K562 (cell line): Measurements from ENCODE around the gene DPP8. TPM values are rescaled to one million over a fixed set of nuclear protein-coding genes. Genes with fewer than 3 reads are reported as not detected.
A peak's percentile ranks its signal among the peaks of the same experiment; 100 is the strongest.

Source experiments
- CREB3L1 ChIP-seq: fragments of 450-650 bp; IDR thresholded peaks from 2 replicates; pipeline ENCODE4 v1.6.1; 2014; ENCODE audit warnings: low read depth, mild to moderate bottlenecking, moderate library complexity, borderline replicate concordance
- HMBOX1 ChIP-seq: sonication (generic); IDR thresholded peaks from 2 replicates; pipeline ENCODE4 v1.6.1; 2016
- MNT ChIP-seq, 2 experiments: fragments of 450-650 bp; conservative IDR thresholded peaks; 2 replicates each; pipeline ENCODE4 v1.6.1; 2017; ENCODE audit warnings: mild to moderate bottlenecking in 2 of 2, moderate library complexity in 2 of 2
- NR2C2 ChIP-seq, 2 experiments: fragments of 200-800 bp in 1 of 2; sonication (Bioruptor generic) in 1 of 2; sonication (generic) in 1 of 2; formaldehyde crosslinking in 1 of 2; IDR thresholded peaks; 2 replicates each; pipeline versions ENCODE4 v1.6.1 to v1.8.0; 2016 to 2022; ENCODE audit warnings: mild to moderate bottlenecking in 1 of 2, missing compliant biosample characterization in 1 of 2, missing genetic modification characterization in 1 of 2, missing genetic modification reagents in 1 of 2
- PCBP2 ChIP-seq: fragments of 200-400 bp; formaldehyde crosslinking; IDR thresholded peaks from 2 replicates; pipeline ENCODE4 v1.6.1; 2018; ENCODE audit warnings: low read length, low read depth, mild to moderate bottlenecking, moderate library complexity; ENCODE audit not compliant: poor library complexity, severe bottlenecking
- POLR2B ChIP-seq: fragments of 450-650 bp; IDR thresholded peaks from 2 replicates; pipeline ENCODE4 v1.6.1; 2018; ENCODE audit warnings: low read depth; ENCODE audit not compliant: partially characterized antibody
- PRDM10 ChIP-seq: fragments of 450-650 bp; IDR thresholded peaks from 2 replicates; pipeline ENCODE4 v1.6.1; 2018; ENCODE audit not compliant: partially characterized antibody
- SMAD2 ChIP-seq: fragments of 150-350 bp; IDR thresholded peaks from 2 replicates; pipeline ENCODE4 v1.6.1; 2014; ENCODE audit warnings: low read depth, mild to moderate bottlenecking, low read length
- ZNF398 ChIP-seq: fragments of 250-450 bp; sonication (Bioruptor Pico); IDR thresholded peaks from 2 replicates; pipeline ENCODE4 v1.8.0; 2021; ENCODE audit warnings: moderate library complexity, mild to moderate bottlenecking, inconsistent platforms
- ZNF436 ChIP-seq: fragments of 250-450, 450-650 bp; sonication (Bioruptor Pico); formaldehyde crosslinking; IDR thresholded peaks from 2 replicates; pipeline ENCODE4 v1.7.0; 2020; ENCODE audit warnings: mild to moderate bottlenecking
- ZNF507 ChIP-seq: conservative IDR thresholded peaks from 2 replicates; pipeline ENCODE4 v1.6.1; 2017; ENCODE audit warnings: missing genetic modification characterization, missing compliant biosample characterization
- ZNF644 ChIP-seq: fragments of 200-800 bp; sonication (Bioruptor generic); IDR thresholded peaks from 2 replicates; pipeline ENCODE4 v1.6.1; 2016; ENCODE audit warnings: low read depth, missing genetic modification characterization, missing compliant biosample characterization
- ZNF655 ChIP-seq: fragments of 250-450 bp; sonication (Bioruptor Pico); IDR thresholded peaks from 2 replicates; pipeline ENCODE4 v1.5.0; 2021
- polyA plus RNA-seq, 8 experiments: library from polyadenylated mRNA; depleted of rRNA in 4 of 8; stranded (reverse) in 5 of 8; unstranded in 3 of 8; fragments of >200 nt; fragmentation: Nextera tagmentation in 2 of 8; fragmentation: Illumina TruSeq in 1 of 8; extraction: Ambion mirVana in 2 of 8; extraction: Trizol in 1 of 8; gene quantifications; 2 replicates each; pipeline versions ENCODE4 v1.2.1 to v1.2.3, GENCODE V29; 2011 to 2014; ENCODE audit warnings: inconsistent platforms in 1 of 8, missing spikeins in 1 of 8
- total RNA-seq, 7 experiments: library from RNA; depleted of rRNA in 6 of 7; stranded (reverse); fragments of >200 nt in 6 of 7; fragmentation: Illumina TruSeq in 2 of 7; extraction: Trizol in 2 of 7; gene quantifications; 2 replicates each; pipeline versions ENCODE4 v1.2.1 to v1.2.3, GENCODE V29; 2011 to 2021; ENCODE audit warnings: low replicate concordance in 1 of 7

DPP8 gene
- total and polyA plus RNA-seq, 9 of the 15 experiments (the other 6 are each of a cell fraction or from before 2014, with no cell fraction given), result 5.5 to 36.7 (median 20.7) TPM

GRCh38 chr15:65516997-65517865 is at the start of gene DPP8 (continued):
- no peak for TF ChIP-seq ZNF644 (tag)
- TF ChIP-seq SMAD2, result no peak
- TF ChIP-seq ZNF398 (CRISPR knock-in tag), result no peak
- TF ChIP-seq HMBOX1, result peak; percentile 26; the same call in 1 of the 2 replicates
- TF ChIP-seq ZNF436 (CRISPR knock-in tag), result no peak
- TF ChIP-seq MNT (conservative IDR thresholded peaks at IDR 0.05), result peak; percentile 74 to 90; a peak in 3 of 4 replicates
- TF ChIP-seq ZNF507, result no peak
- TF ChIP-seq ZNF655 (CRISPR knock-in tag), result no peak
- TF ChIP-seq CREB3L1, result peak; percentile 79
- TF ChIP-seq PCBP2, result no peak
- no peak for TF ChIP-seq PRDM10
- TF ChIP-seq POLR2B, result peak; percentile 88
- TF ChIP-seq NR2C2 (CRISPR knock-in tag; IDR thresholded peaks at IDR 0.05), result peak; percentile 97
- TF ChIP-seq NR2C2 (tag; IDR thresholded peaks at IDR 0.05), result peak; percentile 99
